KMS-11 (cell line): Measurements from ENCODE around the gene SPRED3.

Source experiments
- H2AFZ ChIP-seq: fragments of 200-600 bp; sonication (generic); 2 replicates; pipeline ENCODE4 v1.6.1; 2016; ENCODE audit warnings: antibody characterized with exemption, mixed run types, low read depth
- H3K27ac ChIP-seq: fragments of 200-600 bp; sonication (generic); 2 replicates; pipeline ENCODE4 v1.6.1; 2016; ENCODE audit warnings: mild to moderate bottlenecking, mixed run types
- H3K27me3 ChIP-seq: fragments of 200-600 bp; sonication (generic); 2 replicates; pipeline ENCODE4 v1.6.1; 2017; ENCODE audit warnings: mild to moderate bottlenecking, low read depth, mixed run types, moderate library complexity; ENCODE audit not compliant: insufficient read depth
- H3K36me3 ChIP-seq: fragments of 200-600 bp; sonication (generic); 2 replicates; pipeline ENCODE4 v1.6.1; 2017; ENCODE audit warnings: mild to moderate bottlenecking, mixed run types; ENCODE audit not compliant: insufficient read depth
- H3K4me1 ChIP-seq: fragments of 200-600 bp; sonication (generic); 2 replicates; pipeline ENCODE4 v1.6.1; 2016; ENCODE audit warnings: mild to moderate bottlenecking, low read depth, mixed run types; ENCODE audit not compliant: poor library complexity, severe bottlenecking
- H3K4me2 ChIP-seq: fragments of 200-600 bp; sonication (generic); 2 replicates; pipeline ENCODE4 v1.7.0; 2016; ENCODE audit warnings: mild to moderate bottlenecking, mixed run types
- H3K4me3 ChIP-seq: fragments of 200-600 bp; sonication (generic); IDR thresholded peaks from 2 replicates; pipeline ENCODE4 v1.6.1; 2017; ENCODE audit warnings: low read depth, low read length, mixed read lengths; ENCODE audit not compliant: insufficient read depth
- H3K79me2 ChIP-seq: fragments of 200-600 bp; sonication (generic); 2 replicates; pipeline ENCODE4 v1.6.1; 2016; ENCODE audit warnings: low read depth, mixed run types; ENCODE audit not compliant: insufficient read depth
- H3K9ac ChIP-seq: fragments of 200-600 bp; sonication (generic); 2 replicates; pipeline ENCODE4 v1.6.1; 2016; ENCODE audit warnings: mild to moderate bottlenecking, mixed run types
- H4K20me1 ChIP-seq: fragments of 200-600 bp; sonication (generic); 2 replicates; pipeline ENCODE4 v1.6.1; 2016; ENCODE audit warnings: mild to moderate bottlenecking, mixed run types; ENCODE audit not compliant: insufficient read depth
- TF ChIP-seq, protein P1 (sequence below): fragments of 200-600 bp; sonication (generic); conservative IDR thresholded peaks from 2 replicates; pipeline ENCODE4 v1.6.1; 2017; ENCODE audit warnings: low read depth, mild to moderate bottlenecking, antibody characterized with exemption, low read length, moderate library complexity, mixed read lengths

Gene SPRED3

DNA sequence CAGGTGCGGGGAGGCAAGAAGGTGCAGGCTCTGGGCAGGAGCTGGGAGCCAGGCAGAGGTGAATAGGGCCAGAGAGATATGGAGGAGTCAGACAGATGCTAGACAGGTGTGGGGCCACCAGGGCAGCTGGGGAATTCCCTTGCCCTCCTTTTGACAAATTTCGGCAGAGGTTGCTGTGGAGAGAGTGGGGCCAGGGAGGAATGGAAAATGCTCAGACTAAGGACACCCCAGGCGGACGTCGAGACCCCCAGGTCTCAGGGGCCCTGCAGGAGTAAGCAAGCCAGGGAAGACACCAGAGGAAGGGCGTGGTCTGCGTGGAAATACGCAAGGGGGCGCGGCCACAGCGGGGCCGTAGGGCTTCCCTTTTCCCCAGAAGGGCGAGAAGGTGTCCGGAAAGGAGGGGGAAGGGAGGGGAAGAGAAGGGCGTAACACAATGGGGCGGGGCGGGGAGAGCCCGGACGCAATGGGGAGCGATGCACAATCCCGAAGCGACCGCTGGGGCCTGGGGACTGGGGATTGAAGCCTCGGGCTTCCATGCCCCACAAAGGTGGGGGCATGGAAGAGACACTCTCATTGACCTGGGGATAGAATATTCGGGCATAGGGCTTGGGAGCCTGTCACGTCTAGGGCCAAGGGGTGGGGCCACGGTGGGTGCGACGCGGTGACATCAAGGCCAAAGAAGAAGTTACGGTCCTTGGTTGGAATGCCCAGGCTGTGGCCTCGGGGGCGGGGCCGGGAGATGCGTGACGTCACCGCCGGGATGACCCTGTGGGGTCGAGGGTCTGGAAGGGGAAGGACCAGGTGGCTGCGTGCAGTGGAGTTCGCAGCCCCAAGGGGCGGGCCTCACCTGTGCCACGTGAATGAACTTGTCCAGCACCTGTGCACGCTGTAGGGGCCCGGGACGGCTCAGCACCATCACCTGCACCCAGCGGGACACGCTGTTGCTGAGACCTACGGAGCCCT is 29.3 kb downstream of the SPRED3 start:
- Histone ChIP-seq H3K27me3 (peaks cover 26% of the 10 kb centered on the region; the same call in 1 of the 2 replicates), H3K27ac (no peak overlapping the region), H3K36me3 (no peaks in the 10 kb centered on the region), H3K79me2 (no peaks in the 10 kb centered on the region), H3K4me2 (peak overlapping the region; percentile 3; the same call in 1 of the 2 replicates), H4K20me1 (no peaks in the 10 kb centered on the region), H3K9ac (no peak overlapping the region), H2AFZ (peak overlapping the region; percentile 27; the same call in 1 of the 2 replicates), H3K4me3 (no peak overlapping the region), H3K4me1 (peaks cover 4% of the 10 kb centered on the region)
- TF ChIP-seq, protein P1, sequence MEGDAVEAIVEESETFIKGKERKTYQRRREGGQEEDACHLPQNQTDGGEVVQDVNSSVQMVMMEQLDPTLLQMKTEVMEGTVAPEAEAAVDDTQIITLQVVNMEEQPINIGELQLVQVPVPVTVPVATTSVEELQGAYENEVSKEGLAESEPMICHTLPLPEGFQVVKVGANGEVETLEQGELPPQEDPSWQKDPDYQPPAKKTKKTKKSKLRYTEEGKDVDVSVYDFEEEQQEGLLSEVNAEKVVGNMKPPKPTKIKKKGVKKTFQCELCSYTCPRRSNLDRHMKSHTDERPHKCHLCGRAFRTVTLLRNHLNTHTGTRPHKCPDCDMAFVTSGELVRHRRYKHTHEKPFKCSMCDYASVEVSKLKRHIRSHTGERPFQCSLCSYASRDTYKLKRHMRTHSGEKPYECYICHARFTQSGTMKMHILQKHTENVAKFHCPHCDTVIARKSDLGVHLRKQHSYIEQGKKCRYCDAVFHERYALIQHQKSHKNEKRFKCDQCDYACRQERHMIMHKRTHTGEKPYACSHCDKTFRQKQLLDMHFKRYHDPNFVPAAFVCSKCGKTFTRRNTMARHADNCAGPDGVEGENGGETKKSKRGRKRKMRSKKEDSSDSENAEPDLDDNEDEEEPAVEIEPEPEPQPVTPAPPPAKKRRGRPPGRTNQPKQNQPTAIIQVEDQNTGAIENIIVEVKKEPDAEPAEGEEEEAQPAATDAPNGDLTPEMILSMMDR, result no peak

- Histone ChIP-seq H2AFZ (no peak overlapping the region), H3K36me3 (no peaks in the 10 kb centered on the region), H3K4me2 (no peak overlapping the region), H3K27me3 (peaks cover 18% of the 10 kb centered on the region; the same call in 1 of the 2 replicates), H3K79me2 (no peaks in the 10 kb centered on the region), H4K20me1 (no peaks in the 10 kb centered on the region), H3K9ac (no peak overlapping the region), H3K27ac (no peak overlapping the region), H3K4me1 (peaks cover 4% of the 10 kb centered on the region), H3K4me3 (no peak overlapping the region)
- TF ChIP-seq, protein P1, result no peak
Observed at GRCh38 chr19:38420935-38421334, 32.4 kb downstream of the SPRED3 start.

GRCh38 chr19:38421856-38422255 is 33.4 kb downstream of the SPRED3 start:
- H3K79me2 ChIP-seq, result no peaks in the 10 kb centered on the region

DNA sequence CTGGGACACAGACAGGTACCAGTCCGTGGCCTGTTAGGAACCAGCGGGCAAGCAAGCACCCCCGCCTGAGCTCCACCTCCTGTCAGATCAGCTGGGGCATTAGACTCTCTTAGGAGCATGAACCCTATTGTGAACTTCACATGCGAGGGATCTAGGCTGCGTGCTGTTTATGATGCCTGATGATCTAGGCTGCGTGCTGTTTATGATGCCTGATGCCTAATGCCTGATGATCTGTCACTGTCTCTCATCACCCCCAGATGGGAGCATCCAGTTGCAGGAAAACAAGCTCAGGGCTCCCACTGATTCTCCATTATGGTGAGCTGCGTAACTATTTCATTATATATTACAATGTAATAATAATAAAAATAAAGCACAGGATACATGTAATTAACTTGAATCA is 33.9 kb downstream of the SPRED3 start:
- no peak overlapping the region for H2AFZ ChIP-seq
- peaks cover 6% of the 10 kb centered on the region for H3K4me1 ChIP-seq
- H3K27ac ChIP-seq, result no peak overlapping the region
- H3K36me3 ChIP-seq, result no peaks in the 10 kb centered on the region
- TF ChIP-seq, protein P1, result no peak
- H3K27me3 ChIP-seq, result peaks cover 19% of the 10 kb centered on the region; the same call in 1 of the 2 replicates
- no peaks in the 10 kb centered on the region for H4K20me1 ChIP-seq
- no peaks in the 10 kb centered on the region for H3K79me2 ChIP-seq
- no peak overlapping the region for H3K9ac ChIP-seq
- H3K4me2 ChIP-seq, result no peak overlapping the region
- no peak overlapping the region for H3K4me3 ChIP-seq

More at GRCh38 chr19:38421856-38422255, 33.4 kb downstream of the SPRED3 start:
- Histone ChIP-seq H3K4me1 (peaks cover 4% of the 10 kb centered on the region), H3K9ac (no peak overlapping the region), H3K36me3 (no peaks in the 10 kb centered on the region), H3K4me2 (no peak overlapping the region), H3K4me3 (no peak overlapping the region), H3K27ac (no peak overlapping the region), H3K27me3 (peaks cover 18% of the 10 kb centered on the region; the same call in 1 of the 2 replicates), H4K20me1 (no peaks in the 10 kb centered on the region), H2AFZ (no peak overlapping the region)
- TF ChIP-seq, protein P1, result no peak
